Measurements from ENCODE around the gene ZNF91. TPM values are rescaled to one million over a fixed set of nuclear protein-coding genes. Genes with fewer than 3 reads are reported as not detected.
"Not testable (repeated sequence)": the region's sequence is repeated elsewhere in the genome, so short reads cannot be mapped to it uniquely, and the experiment has no call there.

The ZNF91 gene
- total and polyA plus RNA-seq, 2 of the 4 experiments (the other 2 are of a cell fraction) = 7.9 to 17.0 TPM

DNA sequence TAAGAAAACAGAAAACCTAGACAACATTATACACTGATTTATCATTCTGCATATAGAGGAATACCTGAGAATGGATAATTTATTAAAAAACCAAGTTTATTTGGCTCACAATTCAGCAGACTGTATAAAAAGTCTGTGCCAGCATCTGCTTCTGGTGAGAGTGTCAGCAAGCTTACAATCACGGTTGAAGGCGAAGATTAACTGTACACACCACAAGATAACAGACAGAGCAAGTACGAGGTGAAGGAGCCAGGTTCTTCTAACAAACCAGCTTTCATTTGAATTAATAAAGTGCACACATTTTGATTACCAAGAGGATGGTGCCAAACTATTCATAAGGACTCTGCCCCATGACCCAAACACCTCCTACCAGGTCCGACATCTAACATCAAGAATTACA is 28.8 kb downstream of the ZNF91 start:
- Histone ChIP-seq H4K91ac (ENCODE audit: insufficient read depth, low read depth, low read length) (no peak overlapping the region), H3K4me2 (ENCODE audit: low read depth, low read length) (no peak overlapping the region), H3K9ac (ENCODE audit: low read depth, low read length) (no peak overlapping the region), H2BK120ac (ENCODE audit: low read depth, low read length) (no peak overlapping the region), H3K56ac (ENCODE audit: extremely low read depth, insufficient read depth, low read length) (no peak overlapping the region), H3K23ac (ENCODE audit: low read depth, low read length) (no peak overlapping the region), H2BK5ac (ENCODE audit: low read depth, low read length, poor library complexity, severe bottlenecking) (no peak overlapping the region), H3K18ac (ENCODE audit: low read depth, low read length) (no peak overlapping the region), H2BK20ac (ENCODE audit: low read depth, low read length) (no peak overlapping the region), H3K9me1 (ENCODE audit: insufficient read depth, low read length) (no peaks in the 10 kb centered on the region), H3K27ac (ENCODE audit: insufficient read depth, low read length) (no peak overlapping the region), H3K9me3 (ENCODE audit: control insufficient read depth, insufficient read depth, low read length) (peaks cover 56% of the 10 kb centered on the region), H3K27me3 (ENCODE audit: control insufficient read depth, insufficient read depth, low read length) (no peaks in the 10 kb centered on the region), H4K20me1 (ENCODE audit: insufficient read depth, low read length) (no peaks in the 10 kb centered on the region), H3K14ac (replicated peaks; ENCODE audit: low read depth, low read length) (no peak overlapping the region), H2AK5ac (ENCODE audit: low read depth, low read length) (no peak overlapping the region), H4K8ac (ENCODE audit: low read depth in 2 of 2, low read length in 2 of 2) (no peak overlapping the region), H3K4me3 (ENCODE audit: insufficient read depth, low read depth, low read length) (no peak overlapping the region), H2AFZ (replicated peaks; ENCODE audit: low read length, poor library complexity) (no peak overlapping the region), H4K5ac (ENCODE audit: low read depth, low read length) (no peak overlapping the region), H3K4me1 (ENCODE audit: control insufficient read depth, insufficient read depth, low read length) (no peaks in the 10 kb centered on the region), H2AK9ac (replicated peaks; ENCODE audit: low read depth, low read length, poor library complexity) (no peak overlapping the region), H2BK15ac (ENCODE audit: low read depth, low read length) (no peak overlapping the region), H3K79me1 (ENCODE audit: low read depth in 1 of 2, low read length in 2 of 2) (no peaks in the 10 kb centered on the region; a peak in 1 of 4 replicates), H3K4ac (ENCODE audit: low read depth, low read length) (no peak overlapping the region), H3K36me3 (ENCODE audit: control insufficient read depth, insufficient read depth, low read length) (peaks cover 41% of the 10 kb centered on the region)
- TF ChIP-seq RAD21 (IDR thresholded peaks at IDR 0.05; ENCODE audit: low read length) = no peak
- no peak for TF ChIP-seq CHD1 (IDR thresholded peaks at IDR 0.05; ENCODE audit: low read depth, low read length)
- no peak for TF ChIP-seq RCOR1 (IDR thresholded peaks at IDR 0.05; ENCODE audit: insufficient replicate concordance, low read length)
- no peak for TF ChIP-seq MAZ (IDR thresholded peaks at IDR 0.05; ENCODE audit: borderline replicate concordance, low read depth, low read length)
- TF ChIP-seq, protein P1, sequence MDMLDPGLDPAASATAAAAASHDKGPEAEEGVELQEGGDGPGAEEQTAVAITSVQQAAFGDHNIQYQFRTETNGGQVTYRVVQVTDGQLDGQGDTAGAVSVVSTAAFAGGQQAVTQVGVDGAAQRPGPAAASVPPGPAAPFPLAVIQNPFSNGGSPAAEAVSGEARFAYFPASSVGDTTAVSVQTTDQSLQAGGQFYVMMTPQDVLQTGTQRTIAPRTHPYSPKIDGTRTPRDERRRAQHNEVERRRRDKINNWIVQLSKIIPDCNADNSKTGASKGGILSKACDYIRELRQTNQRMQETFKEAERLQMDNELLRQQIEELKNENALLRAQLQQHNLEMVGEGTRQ (IDR thresholded peaks at IDR 0.05; ENCODE audit: low read depth, low read length) = no peak
- TF ChIP-seq FOS (IDR thresholded peaks at IDR 0.05; ENCODE audit: low read depth, low read length) = no peak
- no CpG with 5 or more reads among the region's 4 CpGs for whole genome bisulfite sequencing, 2 experiments (ENCODE audit: extremely low coverage in 2 of 2, insufficient read length in 1 of 2)
- POLR2A ChIA-PET (ENCODE audit: unreplicated experiment) = no interaction called here
- intact Hi-C loops (cut with micrococcal nuclease) (no loop called here), dilution Hi-C loops (cut with HindIII; ENCODE audit: low sequenced_read_pairs, unreplicated experiment) (no loop called here), in situ Hi-C loops (cut with MboI; ENCODE audit: low sequenced_read_pairs) (loop anchor here (25.0 kb wide), 1 partner anchor 771 kb away; no protein-coding TSS in a partner anchor)
- DNase-seq = no peak
- no TSS peak for BruUV-seq (replicated peaks)
- ATAC-seq (ENCODE audit: low read depth) = no peak
- CTCF ChIA-PET = no interaction called here

DNA sequence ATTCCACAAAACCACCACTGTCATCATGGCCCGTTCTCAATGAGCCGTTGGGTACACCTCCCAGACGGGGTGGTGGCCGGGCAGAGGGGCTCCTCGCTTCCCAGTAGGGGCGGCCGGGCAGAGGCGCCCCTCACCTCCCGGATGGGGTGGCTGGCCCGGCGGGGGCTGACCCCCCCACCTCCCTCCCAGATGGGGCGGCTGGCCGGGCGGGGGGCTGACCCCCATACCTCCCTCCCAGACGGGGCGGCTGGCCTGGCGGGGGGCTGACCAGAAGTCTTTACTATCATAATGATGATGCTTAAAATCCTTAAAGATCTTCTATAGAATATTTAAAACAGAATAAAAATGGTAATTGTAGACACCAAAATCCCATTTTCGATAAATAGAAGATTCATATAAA is 29.2 kb downstream of the ZNF91 start:
- H4K5ac ChIP-seq (ENCODE audit: low read depth, low read length); H2AFZ ChIP-seq (replicated peaks; ENCODE audit: low read length, poor library complexity); H3K56ac ChIP-seq (ENCODE audit: extremely low read depth, insufficient read depth, low read length); H4K8ac ChIP-seq (ENCODE audit: low read depth in 2 of 2, low read length in 2 of 2); H3K4me3 ChIP-seq (ENCODE audit: insufficient read depth, low read depth, low read length); H2BK5ac ChIP-seq (ENCODE audit: low read depth, low read length, poor library complexity, severe bottlenecking); BruUV-seq (replicated peaks); H3K79me1 ChIP-seq (ENCODE audit: low read depth in 1 of 2, low read length in 2 of 2); H3K9me1 ChIP-seq (ENCODE audit: insufficient read depth, low read length); H3K18ac ChIP-seq (ENCODE audit: low read depth, low read length); ATAC-seq (ENCODE audit: low read depth); DNase-seq; H3K23ac ChIP-seq (ENCODE audit: low read depth, low read length); H3K14ac ChIP-seq (replicated peaks; ENCODE audit: low read depth, low read length); H3K27me3 ChIP-seq (ENCODE audit: control insufficient read depth, insufficient read depth, low read length); intact Hi-C loops (cut with micrococcal nuclease); H3K4ac ChIP-seq (ENCODE audit: low read depth, low read length); H3K9ac ChIP-seq (ENCODE audit: low read depth, low read length); CTCF ChIA-PET; H2BK20ac ChIP-seq (ENCODE audit: low read depth, low read length); H4K20me1 ChIP-seq (ENCODE audit: insufficient read depth, low read length); H2AK9ac ChIP-seq (replicated peaks; ENCODE audit: low read depth, low read length, poor library complexity); H2BK120ac ChIP-seq (ENCODE audit: low read depth, low read length); H3K4me1 ChIP-seq (ENCODE audit: control insufficient read depth, insufficient read depth, low read length); H3K4me2 ChIP-seq (ENCODE audit: low read depth, low read length); H3K27ac ChIP-seq (ENCODE audit: insufficient read depth, low read length); H2AK5ac ChIP-seq (ENCODE audit: low read depth, low read length); H2BK15ac ChIP-seq (ENCODE audit: low read depth, low read length); H4K91ac ChIP-seq (ENCODE audit: insufficient read depth, low read depth, low read length); dilution Hi-C loops (cut with HindIII; ENCODE audit: low sequenced_read_pairs, unreplicated experiment); POLR2A ChIA-PET (ENCODE audit: unreplicated experiment): not testable (repeated sequence)
- no CpG with 5 or more reads among the region's 18 CpGs for WGBS, 2 experiments (ENCODE audit: extremely low coverage in 2 of 2, insufficient read length in 1 of 2)
- in situ Hi-C loops (cut with MboI; ENCODE audit: low sequenced_read_pairs) = loop anchor here (25.0 kb wide), 1 partner anchor 771 kb away; no protein-coding TSS in a partner anchor
- H3K36me3 ChIP-seq (ENCODE audit: control insufficient read depth, insufficient read depth, low read length) = peaks cover 38% of the 10 kb centered on the region
- peaks cover 58% of the 10 kb centered on the region for H3K9me3 ChIP-seq (ENCODE audit: control insufficient read depth, insufficient read depth, low read length)
